Transverse colon (tissue), 3 donors: Measurements from ENCODE around the gene LARGE1.

Source experiments
- CTCF ChIP-seq, 5 experiments: fragments of 200-600 bp in 3 of 5; fragments of 450-650 bp in 2 of 5; sonication (generic) in 3 of 5; IDR thresholded peaks; 1 replicate in 2 of 5; 2 replicates in 3 of 5; pipeline ENCODE4 v1.5.1; 2016 to 2017; ENCODE audit warnings: antibody characterized with exemption in 5 of 5, inconsistent platforms in 3 of 5, mild to moderate bottlenecking in 2 of 5, moderate library complexity in 1 of 5
- EP300 ChIP-seq: sonication (generic); formaldehyde crosslinking; IDR thresholded peaks from one replicate; pipeline ENCODE4 v1.6.1; 2017; ENCODE audit warnings: antibody characterized with exemption, low read depth
- POLR2A ChIP-seq: fragments of 450-650 bp; IDR thresholded peaks from one replicate; pipeline ENCODE4 v1.6.1; 2016; ENCODE audit warnings: antibody characterized with exemption, mild to moderate bottlenecking, moderate library complexity

GRCh38 chr22:33481550-33481949, 438.7 kb downstream of the LARGE1 start:
- TF ChIP-seq CTCF (IDR thresholded peaks at IDR 0.05) (no peak), POLR2A (no peak), EP300 (no peak)
